Pancreas (tissue), 10 donors: Measurements from ENCODE around the gene SLC30A7. TPM values are rescaled to one million over a fixed set of nuclear protein-coding genes. Genes with fewer than 3 reads are reported as not detected.

Experiments
- ATAC-seq, 4 donors: fragments of 200-7000 bp; cut with Tn5 transposase; one replicate each; pipeline versions ENCODE4 v1.8.0 to v1.9.1; 2020; ENCODE audit warnings: mild to moderate bottlenecking in 4 of 4, moderate library complexity in 4 of 4
- DNase-seq, 6 donors: peaks; one replicate each; pipeline ENCODE4 v3.0.0-alpha.2; 2020
- FAIRE-seq: peaks from 2 replicates; lab custom pipeline; 2012; peaks lifted over from hg19 to GRCh38; lab: Jason Lieb, UNC
- H3K27ac ChIP-seq, 4 donors: fragments of 200-600 bp; sonication (generic); 1 replicate in 3 of 4; 2 replicates in 1 of 4; pipeline versions ENCODE4 v1.5.0 to v1.8.0; 2020
- H3K27me3 ChIP-seq, 4 donors: fragments of 200-600 bp; one replicate each; pipeline ENCODE4 v1.8.0; 2021
- H3K36me3 ChIP-seq, 3 donors: fragments of 200-600 bp; sonication (generic) in 1 of 3; one replicate each; pipeline versions ENCODE4 v1.5.0 to v1.8.0; 2020 to 2021
- H3K4me1 ChIP-seq, 3 donors: fragments of 200-600 bp; one replicate each; pipeline ENCODE4 v1.8.0; 2021
- H3K4me3 ChIP-seq, 4 donors: fragments of 200-600 bp; sonication (generic) in 2 of 4; one replicate each; pipeline versions ENCODE4 v1.5.0 to v1.8.0; 2020 to 2021
- H3K9me3 ChIP-seq, 4 donors: fragments of 200-600 bp; one replicate each; pipeline ENCODE4 v1.8.0; 2021
- CTCF ChIP-seq, 4 donors: fragments of 200-600 bp; sonication (generic) in 3 of 4; IDR thresholded peaks; one replicate each; pipeline versions ENCODE4 v1.5.0 to v1.8.0; 2021; ENCODE audit warnings: antibody characterized with exemption in 4 of 4
- WGBS, 2 donors: extraction: QIAGEN DNeasy Blood & Tissue Kit; methylation state at CpG; one replicate each; pipeline ENCODE4 v1.1.7; 2013; 5-methylcytosine and 5-hydroxymethylcytosine counted together
- intact Hi-C, 3 donors: fragments of 100-400 bp; cut with DNase I; formaldehyde crosslinking; loops; one replicate each; pipeline versions ENCODE4 v1.11.1 to v1.14.2; 2022
- polyA plus RNA-seq, 2 donors: library from polyadenylated mRNA; stranded (reverse); fragments of 200-250 nt; gene quantifications; one replicate each; pipeline ENCODE4 v1.2.3, GENCODE V29; 2013
- total RNA-seq, 6 donors: library from RNA; stranded (reverse); fragmentation: NEBNext Ultra II Directional in 4 of 6; extraction: Animal tissue kit (Norgen Biotek cat#: 25700) in 4 of 6; gene quantifications; one replicate each; pipeline versions ENCODE4 v1.2.1 to v1.2.4, GENCODE V29; 2021 to 2023
- donor health status: healthy with polysubstance abuse.
- donor health status: DM: no; HTN: no; CAD: no; lungs with moderate emphysema.
- donor health status: DM: no; HTN: no; CAD: no.
- donor health status: control.
- donor health status: control.
- donor health status: Bipolar disorder and iron deficiency.
- donor health status: DM: yes; HTN: yes; CAD: no.
- donor health status: DM: no; HTN: no; CAD: no.
- donor health status: DM: no; HTN: no; CAD: no.
- donor health status: DM: yes; HTN: yes; CAD: no.

SLC30A7 gene
- total and polyA plus RNA-seq, 8 donors = 2.5 to 21.4 (median 11.0) TPM

GRCh38 chr1:100860397-100860991, 35.4 kb upstream of the SLC30A7 start:
- intact Hi-C loops = loop anchor here in 2 of 3 donors (5.0 to 10.0 kb wide), 3 partner anchors 253 to 1056 kb away; no protein-coding TSS in a partner anchor
- no peak for DNase-seq
- Histone ChIP-seq H3K9me3 (no peaks in the 10 kb centered on the region), H3K27ac (no peak overlapping the region), H3K36me3 (no peaks in the 10 kb centered on the region), H3K4me1 (no peaks in the 10 kb centered on the region), H3K4me3 (no peak overlapping the region), H3K27me3 (no peaks in the 10 kb centered on the region)
- 53 to 65% methylated on average over 3 of the region's 3 CpGs for WGBS, 2 donors
- ATAC-seq = no peak
- no peak for FAIRE-seq
- no peak for TF ChIP-seq CTCF (IDR thresholded peaks at IDR 0.05)

GRCh38 chr1:100861379-100861778, 34.5 kb upstream of the SLC30A7 start:
- Histone ChIP-seq H3K4me3 (no peak overlapping the region), H3K36me3 (no peaks in the 10 kb centered on the region), H3K27me3 (no peaks in the 10 kb centered on the region), H3K9me3 (no peaks in the 10 kb centered on the region), H3K27ac (no peak overlapping the region), H3K4me1 (no peaks in the 10 kb centered on the region)
- no peak for FAIRE-seq
- intact Hi-C loops = loop anchor here in 2 of 3 donors (5.0 to 10.0 kb wide), 3 partner anchors 254 to 1057 kb away; no protein-coding TSS in a partner anchor
- ATAC-seq = no peak
- DNase-seq = no peak
- 76 to 83% methylated on average over 1 of the region's 1 CpG for WGBS, 2 donors
- TF ChIP-seq CTCF (IDR thresholded peaks at IDR 0.05) = no peak

- 66 to 81% methylated on average over 2 of the region's 2 CpGs for WGBS, 2 donors
- Histone ChIP-seq H3K27ac (no peak overlapping the region), H3K27me3 (no peaks in the 10 kb centered on the region), H3K4me3 (no peak overlapping the region), H3K4me1 (no peaks in the 10 kb centered on the region), H3K9me3 (no peaks in the 10 kb centered on the region), H3K36me3 (no peaks in the 10 kb centered on the region)
- intact Hi-C loops = loop anchor here in 2 of 3 donors (5.0 to 10.0 kb wide), 3 partner anchors 255 to 1058 kb away; no protein-coding TSS in a partner anchor
- DNase-seq (no peak), ATAC-seq (no peak), FAIRE-seq (no peak)
- TF ChIP-seq CTCF (IDR thresholded peaks at IDR 0.05) = no peak
Measured at GRCh38 chr1:100862591-100862990, 33.3 kb upstream of the SLC30A7 start.

GRCh38 chr1:100866041-100866900, 29.6 kb upstream of the SLC30A7 start:
- FAIRE-seq = peak; percentile 32

More at GRCh38 chr1:100866041-100866900, 29.6 kb upstream of the SLC30A7 start:
- peak in 3 of 4 donors; percentile 35 to 48 (median 36) for TF ChIP-seq CTCF (IDR thresholded peaks at IDR 0.05)
- intact Hi-C loops = loop anchor here in 2 of 3 donors (5.0 to 10.0 kb wide), 3 partner anchors 261 to 1061 kb away; no protein-coding TSS in a partner anchor
- no peak for DNase-seq
- ATAC-seq = peak in 3 of 4 donors; percentile 77 to 80 (median 79)
- WGBS, 2 donors = 15 to 23% methylated on average over 5 of the region's 5 CpGs
- no peak overlapping the region for H3K4me3 ChIP-seq
- H3K36me3 ChIP-seq = no peaks in the 10 kb centered on the region
- no peaks in the 10 kb centered on the region for H3K4me1 ChIP-seq
- no peaks in the 10 kb centered on the region for H3K9me3 ChIP-seq
- no peak overlapping the region for H3K27ac ChIP-seq
- H3K27me3 ChIP-seq = no peaks in the 10 kb centered on the region
